ENCODE results near the gene CENPA. TPM values are rescaled to one million over a fixed set of nuclear protein-coding genes. Genes with fewer than 3 reads are reported as not detected.
A peak's percentile ranks its signal among the peaks of the same experiment; 100 is the strongest.

The CENPA gene
- total RNA-seq, 6 donors from 2014 or later, result 0.44 to 8.4 (median 0.86) TPM; not detected in 1

GRCh38 chr2:26763019-26763418 is 22.8 kb upstream of the CENPA start:
- H3K4me1 ChIP-seq, result peaks cover 43 to 53% (median 45%) of the 10 kb centered on the region in 4 donors
- no peak overlapping the region for H3K27ac ChIP-seq

DNA sequence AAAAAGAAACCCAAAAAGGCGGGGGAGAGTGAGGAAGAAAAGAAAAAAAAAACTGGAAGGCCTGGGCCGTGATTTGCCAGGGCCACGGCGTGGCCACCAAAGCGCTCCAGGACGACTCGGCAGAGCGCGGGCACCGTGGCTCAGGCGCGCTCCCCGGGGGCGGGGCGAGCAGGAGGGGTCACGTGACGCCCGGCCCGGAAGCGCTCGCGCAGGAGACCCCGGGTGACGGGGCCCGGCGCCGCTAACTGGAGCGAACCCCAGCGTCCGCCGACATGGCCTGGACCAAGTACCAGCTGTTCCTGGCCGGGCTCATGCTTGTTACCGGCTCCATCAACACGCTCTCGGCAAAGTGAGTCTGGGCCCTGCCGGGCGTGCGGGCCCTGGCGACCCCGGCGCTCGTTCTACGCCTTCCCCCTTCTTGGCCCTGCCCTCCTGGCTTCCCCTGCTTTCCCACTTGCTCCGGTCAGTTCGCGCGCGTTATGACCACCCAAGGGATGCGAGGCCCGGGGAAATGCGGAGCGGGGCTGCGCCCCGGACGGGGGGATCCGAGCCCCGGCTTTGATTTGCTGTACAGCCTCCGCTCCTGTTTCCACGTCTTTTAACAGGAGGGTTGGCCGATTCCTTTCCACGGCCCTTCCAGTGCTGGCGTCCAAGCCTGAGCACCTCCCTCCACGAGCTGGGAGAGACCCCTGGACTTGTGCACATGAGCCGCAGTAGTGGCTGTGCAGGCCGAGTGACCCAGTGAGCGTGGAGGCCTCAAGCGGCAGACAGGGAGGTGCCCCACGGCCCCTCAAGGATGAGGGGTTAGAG is 21.6 kb upstream of the CENPA start, which contains the start of gene SLC35F6:
TSS of gene SLC35F6 (plus strand) at position 207 of the 810 bp plus-strand sequence. CDS start at position 273, 66 bp downstream.
- no peaks in the 10 kb centered on the region for H3K27me3 ChIP-seq
- peak within 1 kb of the TSS; percentile 76 to 97 (median 92) for H3K4me3 ChIP-seq
- TF ChIP-seq POLR2AphosphoS5 (IDR thresholded peaks at IDR 0.05) (peak; percentile 87 to 93), EP300 (IDR thresholded peaks at IDR 0.05) (no peak), POLR2A (IDR thresholded peaks at IDR 0.05) (peak in 3 of 4 donors; percentile 84 to 98 (median 91))
- TF ChIP-seq, protein P1, sequence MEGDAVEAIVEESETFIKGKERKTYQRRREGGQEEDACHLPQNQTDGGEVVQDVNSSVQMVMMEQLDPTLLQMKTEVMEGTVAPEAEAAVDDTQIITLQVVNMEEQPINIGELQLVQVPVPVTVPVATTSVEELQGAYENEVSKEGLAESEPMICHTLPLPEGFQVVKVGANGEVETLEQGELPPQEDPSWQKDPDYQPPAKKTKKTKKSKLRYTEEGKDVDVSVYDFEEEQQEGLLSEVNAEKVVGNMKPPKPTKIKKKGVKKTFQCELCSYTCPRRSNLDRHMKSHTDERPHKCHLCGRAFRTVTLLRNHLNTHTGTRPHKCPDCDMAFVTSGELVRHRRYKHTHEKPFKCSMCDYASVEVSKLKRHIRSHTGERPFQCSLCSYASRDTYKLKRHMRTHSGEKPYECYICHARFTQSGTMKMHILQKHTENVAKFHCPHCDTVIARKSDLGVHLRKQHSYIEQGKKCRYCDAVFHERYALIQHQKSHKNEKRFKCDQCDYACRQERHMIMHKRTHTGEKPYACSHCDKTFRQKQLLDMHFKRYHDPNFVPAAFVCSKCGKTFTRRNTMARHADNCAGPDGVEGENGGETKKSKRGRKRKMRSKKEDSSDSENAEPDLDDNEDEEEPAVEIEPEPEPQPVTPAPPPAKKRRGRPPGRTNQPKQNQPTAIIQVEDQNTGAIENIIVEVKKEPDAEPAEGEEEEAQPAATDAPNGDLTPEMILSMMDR (IDR thresholded peaks at IDR 0.05), result no peak
- H3K36me3 ChIP-seq, result peaks cover 0 to 4% (median 0%) of the 10 kb centered on the region in 4 donors
- H3K4me1 ChIP-seq, result peaks cover 44 to 56% (median 45%) of the 10 kb centered on the region in 4 donors
- ATAC-seq (ENCODE audit: low FRiP score in 2 of 2), result peak; percentile 93 to 97
- 0 to 2% methylated on average over 35 to 64 of the region's 68 CpGs for WGBS, 2 donors
- peak within 1 kb of the TSS; percentile 89 to 97 (median 95) for H3K27ac ChIP-seq
- no peaks in the 10 kb centered on the region for H3K9me3 ChIP-seq
- peak; percentile 89 to 97 for DNase-seq

More at GRCh38 chr2:26763019-26763418, 22.8 kb upstream of the CENPA start:
- TF ChIP-seq, protein P1 (IDR thresholded peaks at IDR 0.05), result no peak
- TF ChIP-seq POLR2AphosphoS5 (IDR thresholded peaks at IDR 0.05), result no peak
- TF ChIP-seq POLR2A (IDR thresholded peaks at IDR 0.05), result no peak
- no peak for TF ChIP-seq EP300 (IDR thresholded peaks at IDR 0.05)
- Histone ChIP-seq H3K27me3 (no peaks in the 10 kb centered on the region), H3K36me3 (no peaks in the 10 kb centered on the region), H3K9me3 (no peaks in the 10 kb centered on the region), H3K4me3 (no peak overlapping the region)
- DNase-seq, result no peak
- ATAC-seq (ENCODE audit: low FRiP score in 2 of 2), result no peak
- WGBS, 2 donors, result 92 to 96% methylated on average over 10 of the region's 10 CpGs

GRCh38 chr2:26764906-26765305 is 20.9 kb upstream of the CENPA start:
- 32 to 35% methylated on average over 3 of the region's 3 CpGs for WGBS, 2 donors
- no peaks in the 10 kb centered on the region for H3K27me3 ChIP-seq
- DNase-seq (no peak), ATAC-seq (ENCODE audit: low FRiP score in 2 of 2) (no peak)
- H3K36me3 ChIP-seq, result peaks cover 0 to 8% (median 0%) of the 10 kb centered on the region in 4 donors
- no peak for TF ChIP-seq EP300 (IDR thresholded peaks at IDR 0.05)
- TF ChIP-seq POLR2A (IDR thresholded peaks at IDR 0.05), result no peak
- TF ChIP-seq, protein P1 (IDR thresholded peaks at IDR 0.05), result no peak
- no peak for TF ChIP-seq POLR2AphosphoS5 (IDR thresholded peaks at IDR 0.05)
- H3K9me3 ChIP-seq, result no peaks in the 10 kb centered on the region
- peak overlapping the region; percentile 89 to 97 (median 95) for H3K27ac ChIP-seq
- H3K4me3 ChIP-seq, result peak overlapping the region; percentile 76 to 97 (median 92)
- peaks cover 44 to 62% (median 51%) of the 10 kb centered on the region in 4 donors for H3K4me1 ChIP-seq

DNA sequence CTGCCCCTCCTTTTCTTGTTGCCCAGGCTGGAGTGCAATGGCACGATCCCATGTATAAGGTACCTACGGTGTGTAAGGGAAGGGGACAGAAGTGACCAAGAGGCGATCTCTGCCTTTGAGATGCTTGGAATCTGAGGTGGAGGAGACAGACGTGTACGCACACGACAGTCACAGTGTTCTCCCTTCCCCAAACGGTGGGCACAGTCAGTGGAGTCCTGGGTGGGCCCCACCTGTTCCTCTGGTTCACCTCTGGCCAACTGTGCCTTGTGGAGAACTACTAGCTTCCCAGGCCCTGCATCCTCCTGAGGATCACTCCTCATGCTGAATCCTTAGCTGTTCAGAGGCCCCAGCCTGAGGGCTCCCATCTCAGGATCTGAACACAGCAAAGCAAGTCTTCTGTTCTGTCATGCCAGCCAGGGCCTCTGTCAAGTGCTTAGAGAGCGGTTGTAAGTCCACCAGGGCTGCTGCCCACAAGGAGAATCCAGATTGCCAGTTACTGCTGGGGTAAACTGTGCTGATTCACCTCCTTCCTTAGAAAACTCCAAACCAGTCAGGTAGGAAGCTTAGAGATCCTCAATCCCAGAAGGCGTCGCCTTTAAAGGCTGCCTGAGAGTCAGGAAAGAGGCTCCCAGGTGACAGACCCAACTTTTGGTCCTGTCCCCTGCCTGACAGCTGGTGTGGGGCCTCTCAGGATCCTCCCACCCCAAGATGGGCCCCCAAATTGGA is 20.2 kb upstream of the CENPA start:
- H3K36me3 ChIP-seq, result peaks cover 0 to 10% (median 0%) of the 10 kb centered on the region in 4 donors
- ATAC-seq (ENCODE audit: low FRiP score in 2 of 2) (no peak), DNase-seq (no peak)
- TF ChIP-seq POLR2A (IDR thresholded peaks at IDR 0.05), result no peak
- TF ChIP-seq EP300 (IDR thresholded peaks at IDR 0.05), result no peak
- TF ChIP-seq, protein P1 (IDR thresholded peaks at IDR 0.05), result no peak
- no peak for TF ChIP-seq POLR2AphosphoS5 (IDR thresholded peaks at IDR 0.05)
- no peaks in the 10 kb centered on the region for H3K9me3 ChIP-seq
- H3K27me3 ChIP-seq, result no peaks in the 10 kb centered on the region
- H3K27ac ChIP-seq, result peak overlapping the region; percentile 17 to 97 (median 95)
- H3K4me3 ChIP-seq, result peak overlapping the region in 3 of 4 donors; percentile 76 to 94 (median 89)
- 83 to 87% methylated on average over 10 of the region's 10 CpGs for WGBS, 2 donors
- H3K4me1 ChIP-seq, result peaks cover 49 to 67% (median 57%) of the 10 kb centered on the region in 4 donors
